Activated T-helper 2 cell treated with anti-CD3 and anti-CD28 coated beads, Interferon-gamma antibody, Interleukin-2, Interleukin-4, amounts not matched to agents 10 μg/mL and 5 μg/mL and 100 μg/mL, durations not matched to agents 14 hours and 24 hours and 36 hours (primary cell): Measurements from ENCODE around the gene BID. TPM values are rescaled to one million over a fixed set of nuclear protein-coding genes. Genes with fewer than 3 reads are reported as not detected.

Source experiments
- DNase-seq: peaks from one replicate; pipeline ENCODE4 v3.0.0; 2021; ENCODE audit warnings: low spot score
- H3K27ac Mint-ChIP-seq: one replicate; pipeline ENCODE4 v1.8.0; 2021; ENCODE audit warnings: mixed read lengths
- H3K27me3 Mint-ChIP-seq: one replicate; pipeline ENCODE4 v1.8.0; 2021; ENCODE audit warnings: low read depth, mixed read lengths
- H3K36me3 Mint-ChIP-seq: one replicate; pipeline ENCODE4 v1.8.0; 2021; ENCODE audit warnings: low read depth, mixed read lengths
- H3K4me1 Mint-ChIP-seq: one replicate; pipeline ENCODE4 v1.8.0; 2021; ENCODE audit warnings: low read depth, mixed read lengths
- H3K4me3 Mint-ChIP-seq: one replicate; pipeline ENCODE4 v1.8.0; 2021; ENCODE audit warnings: low read depth, mild to moderate bottlenecking, moderate library complexity, mixed read lengths
- H3K9me3 Mint-ChIP-seq: one replicate; pipeline ENCODE4 v1.8.0; 2021; ENCODE audit warnings: mixed read lengths
- intact Hi-C: fragments of 100-400 bp; cut with micrococcal nuclease; formaldehyde crosslinking; loops from one replicate; pipeline ENCODE4 v1.15.1; 2023
- total RNA-seq: library from RNA; stranded (reverse); gene quantifications from 2 replicates; pipeline ENCODE4 v1.2.3, GENCODE V29; 2022

BID gene
- total RNA-seq, 1 donor from 2014 or later, result 11.5 TPM

- intact Hi-C loops, result loop anchor here (1.0 to 10.0 kb wide), 2 partner anchors 10 to 703 kb away; no protein-coding TSS in a partner anchor
- Mint-ChIP-seq H3K9me3 (no peaks in the 10 kb centered on the region), H3K4me1 (peaks cover 59% of the 10 kb centered on the region), H3K27ac (peak overlapping the region; percentile 94), H3K4me3 (peak overlapping the region; percentile 88), H3K27me3 (peaks cover 7% of the 10 kb centered on the region), H3K36me3 (peaks cover 10% of the 10 kb centered on the region)
- DNase-seq, result no peak
Measured at GRCh38 chr22:17777717-17778044, 3.4 kb upstream of the BID start.

- intact Hi-C loops, result loop anchor here (1.0 to 10.0 kb wide), 2 partner anchors 10 to 702 kb away; no protein-coding TSS in a partner anchor
- peaks cover 61% of the 10 kb centered on the region for H3K4me1 Mint-ChIP-seq
- H3K36me3 Mint-ChIP-seq, result peaks cover 12% of the 10 kb centered on the region
- H3K27ac Mint-ChIP-seq, result peak overlapping the region; percentile 94
- peaks cover 10% of the 10 kb centered on the region for H3K27me3 Mint-ChIP-seq
- peak; percentile 70 for DNase-seq
- no peaks in the 10 kb centered on the region for H3K9me3 Mint-ChIP-seq
- peak overlapping the region; percentile 88 for H3K4me3 Mint-ChIP-seq
Measured at GRCh38 chr22:17777005-17777716, 2.9 kb upstream of the BID start.

GRCh38 chr22:17775781-17776465, 1.7 kb upstream of the BID start:
- Mint-ChIP-seq H3K27me3 (peaks cover 18% of the 10 kb centered on the region), H3K4me3 (peak overlapping the region; percentile 46), H3K36me3 (peaks cover 12% of the 10 kb centered on the region), H3K4me1 (peaks cover 56% of the 10 kb centered on the region), H3K9me3 (no peaks in the 10 kb centered on the region), H3K27ac (peak overlapping the region; percentile 59)
- no peak for DNase-seq
- intact Hi-C loops, result loop anchor here (10.0 kb wide), 1 partner anchor 701 kb away; no protein-coding TSS in a partner anchor

- Mint-ChIP-seq H3K4me1 (peaks cover 53% of the 10 kb centered on the region), H3K27me3 (peaks cover 23% of the 10 kb centered on the region), H3K4me3 (peak overlapping the region; percentile 60), H3K9me3 (no peaks in the 10 kb centered on the region), H3K27ac (no peak overlapping the region), H3K36me3 (peaks cover 12% of the 10 kb centered on the region)
- intact Hi-C loops, result loop anchor here (5.0 to 10.0 kb wide), 2 partner anchors 38 to 700 kb away; no protein-coding TSS in a partner anchor
- no peak for DNase-seq
Measured at GRCh38 chr22:17774926-17775685, 837 bp upstream of the BID start.

GRCh38 chr22:17773606-17774205, 563 bp downstream of the BID start:
- no peak overlapping the region for H3K27ac Mint-ChIP-seq
- peaks cover 42% of the 10 kb centered on the region for H3K4me1 Mint-ChIP-seq

GRCh38 chr22:17772958-17773605, 1.2 kb downstream of the BID start:
- H3K27me3 Mint-ChIP-seq, result peaks cover 29% of the 10 kb centered on the region
- peaks cover 39% of the 10 kb centered on the region for H3K4me1 Mint-ChIP-seq
- peaks cover 6% of the 10 kb centered on the region for H3K36me3 Mint-ChIP-seq
- intact Hi-C loops, result loop anchor here (5.0 to 10.0 kb wide), 2 partner anchors 36 to 698 kb away; no protein-coding TSS in a partner anchor
- no peaks in the 10 kb centered on the region for H3K9me3 Mint-ChIP-seq
- H3K4me3 Mint-ChIP-seq, result peak overlapping the region; percentile 77
- H3K27ac Mint-ChIP-seq, result no peak overlapping the region
- no peak for DNase-seq

More at GRCh38 chr22:17773606-17774205, 563 bp downstream of the BID start:
- DNase-seq, result peak; percentile 40
- no peaks in the 10 kb centered on the region for H3K9me3 Mint-ChIP-seq
- peaks cover 6% of the 10 kb centered on the region for H3K36me3 Mint-ChIP-seq
- intact Hi-C loops, result loop anchor here (5.0 to 10.0 kb wide), 2 partner anchors 36 to 699 kb away; no protein-coding TSS in a partner anchor
- peak overlapping the region; percentile 77 for H3K4me3 Mint-ChIP-seq
- H3K27me3 Mint-ChIP-seq, result peaks cover 29% of the 10 kb centered on the region

GRCh38 chr22:17772249-17772957, 1.9 kb downstream of the BID start:
- peaks cover 32% of the 10 kb centered on the region for H3K27me3 Mint-ChIP-seq
- H3K4me1 Mint-ChIP-seq, result peaks cover 40% of the 10 kb centered on the region
- intact Hi-C loops, result loop anchor here (5.0 to 10.0 kb wide), 2 partner anchors 35 to 698 kb away; no protein-coding TSS in a partner anchor

GRCh38 chr22:17770180-17771077, 3.8 kb downstream of the BID start:
- Mint-ChIP-seq H3K9me3 (no peaks in the 10 kb centered on the region), H3K36me3 (peaks cover 6% of the 10 kb centered on the region), H3K4me1 (peaks cover 30% of the 10 kb centered on the region), H3K4me3 (no peak overlapping the region), H3K27ac (no peak overlapping the region), H3K27me3 (peaks cover 36% of the 10 kb centered on the region)
- no peak for DNase-seq
- intact Hi-C loops, result loop anchor here (5.0 to 10.0 kb wide), 2 partner anchors 33 to 696 kb away; no protein-coding TSS in a partner anchor

More at GRCh38 chr22:17772249-17772957, 1.9 kb downstream of the BID start:
- H3K4me3 Mint-ChIP-seq, result peak overlapping the region; percentile 77
- H3K9me3 Mint-ChIP-seq, result no peaks in the 10 kb centered on the region
- no peak for DNase-seq
- H3K36me3 Mint-ChIP-seq, result peaks cover 6% of the 10 kb centered on the region
- no peak overlapping the region for H3K27ac Mint-ChIP-seq

GRCh38 chr22:17769716-17770082, 4.6 kb downstream of the BID start:
- Mint-ChIP-seq H3K9me3 (no peaks in the 10 kb centered on the region), H3K36me3 (peaks cover 6% of the 10 kb centered on the region), H3K4me1 (peaks cover 26% of the 10 kb centered on the region), H3K27ac (no peak overlapping the region), H3K27me3 (peaks cover 44% of the 10 kb centered on the region), H3K4me3 (no peak overlapping the region)
- intact Hi-C loops, result loop anchor here (2.0 to 10.0 kb wide), 4 partner anchors 32 to 695 kb away; partner anchors contain the start of genes BCL2L13 and PEX26
- DNase-seq, result no peak

- intact Hi-C loops, result loop anchor here (2.0 to 5.0 kb wide), 2 partner anchors 130 to 308 kb away; partner anchors contain the start of genes BCL2L13 and PEX26
- H3K27me3 Mint-ChIP-seq, result peaks cover 49% of the 10 kb centered on the region
Measured at GRCh38 chr22:17769013-17769715, 5.1 kb downstream of the BID start.

More at GRCh38 chr22:17769013-17769715, 5.1 kb downstream of the BID start:
- Mint-ChIP-seq H3K4me1 (peaks cover 30% of the 10 kb centered on the region), H3K36me3 (peaks cover 6% of the 10 kb centered on the region), H3K27ac (no peak overlapping the region), H3K4me3 (no peak overlapping the region), H3K9me3 (no peaks in the 10 kb centered on the region)
- no peak for DNase-seq
